Ascending aorta (tissue), 2 donors: Measurements from ENCODE around the gene IL21R. TPM values are rescaled to one million over a fixed set of nuclear protein-coding genes. Genes with fewer than 3 reads are reported as not detected.

ENCODE experiments used
- DNase-seq, 2 donors: peaks; one replicate each; pipeline ENCODE4 v3.0.0-alpha.2; 2019; ENCODE audit warnings: low spot score in 2 of 2
- H3K27ac ChIP-seq, 2 donors: fragments of 200-600 bp; sonication (generic); one replicate each; pipeline ENCODE4 v1.5.1; 2016 to 2017; ENCODE audit warnings: mild to moderate bottlenecking in 1 of 2
- H3K27me3 ChIP-seq: fragments of 200-600 bp; sonication (generic); one replicate; pipeline ENCODE4 v1.5.1; 2017
- H3K36me3 ChIP-seq, 2 donors: fragments of 200-600 bp; sonication (generic); one replicate each; pipeline ENCODE4 v1.5.1; 2016
- H3K4me1 ChIP-seq, 2 donors: fragments of 200-600 bp; sonication (generic); one replicate each; pipeline ENCODE4 v1.5.1; 2016 to 2017; ENCODE audit warnings: mild to moderate bottlenecking in 1 of 2
- H3K4me3 ChIP-seq, 2 donors: fragments of 200-600 bp; sonication (generic); one replicate each; pipeline ENCODE4 v1.5.1; 2016 to 2017; ENCODE audit warnings: mild to moderate bottlenecking in 1 of 2
- H3K9me3 ChIP-seq, 2 donors: fragments of 200-600 bp; sonication (generic); one replicate each; pipeline ENCODE4 v1.5.1; 2016
- CTCF ChIP-seq, 3 experiments: fragments of 200-600 bp in 2 of 3; fragments of 450-650 bp in 1 of 3; sonication (generic) in 2 of 3; IDR thresholded peaks; one replicate each; pipeline ENCODE4 v1.5.1; 2016 to 2019; ENCODE audit warnings: antibody characterized with exemption in 3 of 3, mild to moderate bottlenecking in 1 of 3, moderate library complexity in 1 of 3
- intact Hi-C: fragments of 100-400 bp; cut with DNase I; formaldehyde crosslinking; loops from one replicate; pipeline ENCODE4 v1.15.1; 2023
- total RNA-seq: library from RNA; depleted of rRNA; stranded (reverse); fragments of >200 nt; gene quantifications from one replicate; pipeline ENCODE4 v1.1.0, GENCODE V29; 2016

Gene IL21R
- total RNA-seq, 1 donor from 2014 or later: 0.21 TPM

DNA sequence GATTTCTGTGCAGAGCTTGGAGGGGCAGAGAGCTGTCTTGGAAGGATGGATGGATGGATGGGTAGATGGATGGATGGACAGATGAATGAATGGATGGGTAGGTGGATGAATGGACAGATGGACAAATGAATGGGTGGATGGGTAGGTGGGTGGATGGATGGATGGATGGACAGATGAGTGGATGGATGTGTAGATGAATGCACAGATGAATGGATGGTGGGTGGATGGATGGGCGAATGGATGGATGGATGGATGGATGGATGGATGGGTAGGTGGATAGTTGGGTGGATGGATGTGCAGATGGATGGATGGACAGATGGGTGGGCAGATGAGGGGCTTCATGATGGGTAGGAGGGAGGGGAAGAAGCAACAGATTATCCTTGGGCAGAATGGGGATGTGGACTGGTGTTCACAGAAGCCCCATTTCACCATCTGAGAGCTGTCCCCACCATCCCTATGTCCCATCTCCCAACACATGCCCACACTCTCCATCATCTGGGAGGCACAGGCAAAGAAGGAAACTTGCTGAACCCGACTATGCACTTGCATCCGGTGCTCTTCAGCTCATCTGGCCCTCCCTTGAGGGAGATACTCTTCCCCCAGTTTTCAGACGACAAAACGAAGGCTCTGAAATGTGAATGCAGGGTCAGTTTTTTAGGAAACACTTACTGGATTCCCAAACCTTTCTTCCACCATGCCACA lies 57.2 kb downstream of the IL21R start:
- no peak for TF ChIP-seq CTCF (IDR thresholded peaks at IDR 0.05)
- Histone ChIP-seq H3K27ac (no peak overlapping the region), H3K27me3 (no peaks in the 10 kb centered on the region), H3K4me3 (no peak overlapping the region), H3K36me3 (peaks cover 36 to 43% of the 10 kb centered on the region in 2 donors), H3K4me1 (no peaks in the 10 kb centered on the region), H3K9me3 (no peaks in the 10 kb centered on the region)
- no peak for DNase-seq
- intact Hi-C loops: no loop called here

DNA sequence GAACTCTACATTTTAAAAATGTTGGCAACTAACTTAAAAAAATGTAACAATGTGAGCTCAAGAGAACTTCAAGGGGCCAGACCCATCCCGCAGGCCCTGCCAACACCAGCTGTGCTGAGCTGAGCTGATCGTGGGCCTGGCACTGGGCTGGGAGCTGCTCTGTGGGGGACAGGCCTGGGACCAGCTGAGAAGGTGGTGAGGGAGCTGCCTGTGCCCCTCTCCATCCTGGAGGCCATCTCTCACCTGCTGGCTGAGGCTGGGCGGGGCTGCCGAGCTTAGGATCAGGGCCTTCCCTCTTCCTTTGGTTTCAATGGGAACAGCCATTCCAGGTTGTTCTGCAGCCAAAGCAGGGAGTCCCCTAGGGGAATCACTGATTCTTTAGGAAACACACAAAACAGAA lies 58.2 kb downstream of the IL21R start:
- Histone ChIP-seq H3K9me3 (no peaks in the 10 kb centered on the region), H3K4me1 (no peaks in the 10 kb centered on the region), H3K36me3 (peaks cover 47 to 53% of the 10 kb centered on the region in 2 donors), H3K27me3 (no peaks in the 10 kb centered on the region), H3K4me3 (no peak overlapping the region), H3K27ac (no peak overlapping the region)
- intact Hi-C loops: no loop called here
- TF ChIP-seq CTCF (IDR thresholded peaks at IDR 0.05): no peak
- DNase-seq: no peak

DNA sequence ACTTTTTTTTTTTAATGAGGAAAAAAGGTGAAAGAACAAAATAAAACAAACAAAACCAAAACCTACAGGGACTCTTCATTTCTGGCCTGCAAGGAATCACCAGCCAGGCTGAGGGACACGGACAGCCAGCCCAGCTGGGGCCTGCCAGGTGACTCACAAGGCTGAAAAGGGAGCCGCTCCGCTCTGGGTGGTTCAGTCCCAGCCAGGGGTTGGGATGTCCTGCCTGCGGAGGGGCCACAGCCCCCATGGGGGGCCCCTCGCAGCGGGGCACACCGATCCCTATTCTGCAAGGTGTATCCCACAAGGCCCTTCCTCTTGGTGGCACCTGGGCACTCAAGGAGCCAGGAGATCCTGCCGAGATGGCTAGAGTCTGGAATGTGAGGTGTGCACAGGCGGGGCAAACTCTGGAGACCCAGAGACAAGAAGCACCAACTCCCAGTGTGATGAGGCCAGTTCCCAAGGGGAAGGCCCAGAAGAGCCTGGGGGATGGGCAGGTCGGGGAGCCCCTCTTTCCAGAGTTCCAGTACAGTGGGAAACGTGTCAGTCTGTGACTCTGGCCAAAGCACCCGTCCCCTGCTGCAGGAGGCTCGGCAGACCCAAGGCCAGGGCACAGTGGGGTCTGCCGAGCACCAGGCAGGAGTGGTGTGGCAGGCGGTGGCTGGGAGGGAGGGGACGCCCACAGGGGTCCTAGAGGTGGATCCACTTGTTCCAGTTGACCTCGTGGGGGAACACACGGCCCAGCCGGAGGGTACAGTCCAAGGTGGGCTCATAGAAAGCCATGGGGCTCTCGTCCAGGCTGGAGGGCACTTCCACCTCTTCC lies 58.9 kb downstream of the IL21R start:
- no peaks in the 10 kb centered on the region for H3K9me3 ChIP-seq
- H3K4me1 ChIP-seq: no peaks in the 10 kb centered on the region
- no peak for DNase-seq
- H3K4me3 ChIP-seq: no peak overlapping the region
- H3K27ac ChIP-seq: no peak overlapping the region
- H3K36me3 ChIP-seq: peaks cover 54 to 60% of the 10 kb centered on the region in 2 donors
- intact Hi-C loops: no loop called here
- TF ChIP-seq CTCF (IDR thresholded peaks at IDR 0.05): no peak
- no peaks in the 10 kb centered on the region for H3K27me3 ChIP-seq

GRCh38 chr16:27461483-27462171 lies 59.7 kb downstream of the IL21R start:
- Histone ChIP-seq H3K4me3 (no peak overlapping the region), H3K9me3 (no peaks in the 10 kb centered on the region), H3K27ac (no peak overlapping the region), H3K27me3 (no peaks in the 10 kb centered on the region), H3K4me1 (no peaks in the 10 kb centered on the region), H3K36me3 (peaks cover 61 to 66% of the 10 kb centered on the region in 2 donors)
- DNase-seq: no peak
- TF ChIP-seq CTCF (IDR thresholded peaks at IDR 0.05): no peak
- intact Hi-C loops: no loop called here

DNA sequence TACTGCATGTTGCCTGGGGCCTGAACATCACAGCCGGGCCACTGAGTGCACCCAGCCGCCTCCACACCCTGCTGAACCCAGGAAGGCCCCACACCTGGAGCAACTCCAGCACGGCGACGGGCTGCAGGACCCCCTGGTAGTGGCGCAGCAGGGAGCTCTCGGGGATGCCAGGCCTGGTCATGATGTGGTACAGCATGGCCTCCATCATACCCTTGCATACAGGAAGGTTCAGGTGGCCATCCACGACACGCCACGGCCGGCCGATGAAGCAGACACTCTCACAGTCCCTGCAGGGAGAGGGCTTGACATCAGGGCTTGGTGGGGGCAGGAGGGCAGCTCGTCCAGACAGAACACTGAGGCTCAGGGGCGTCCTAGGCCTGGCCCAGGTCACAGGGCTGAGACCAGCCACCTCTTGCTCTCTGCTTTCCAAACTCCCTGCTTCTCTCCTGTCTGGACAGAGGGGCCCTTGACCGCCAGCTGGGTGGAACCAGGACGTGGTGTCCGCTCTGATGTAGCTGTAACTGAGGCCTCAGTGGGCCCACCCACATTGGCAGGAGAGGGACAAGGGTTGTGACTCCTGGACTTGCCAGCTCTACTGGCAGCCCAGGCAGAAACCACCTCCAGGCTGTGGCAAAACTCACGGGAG lies 60.3 kb downstream of the IL21R start:
- no peak overlapping the region for H3K27ac ChIP-seq
- H3K36me3 ChIP-seq: peaks cover 68 to 73% of the 10 kb centered on the region in 2 donors
- H3K9me3 ChIP-seq: no peaks in the 10 kb centered on the region
- H3K27me3 ChIP-seq: no peaks in the 10 kb centered on the region
- intact Hi-C loops: no loop called here
- no peak for TF ChIP-seq CTCF (IDR thresholded peaks at IDR 0.05)
- H3K4me3 ChIP-seq: no peak overlapping the region
- no peak for DNase-seq
- no peaks in the 10 kb centered on the region for H3K4me1 ChIP-seq
